ENCODE measurements around the gene MAU2.

The MAU2 gene

GRCh38 chr19:19276851-19277250 is 43.8 kb upstream of the MAU2 start:
- TF ChIP-seq CTCF (IDR thresholded peaks at IDR 0.05; ENCODE audit: insufficient read depth, low read length, missing control alignments) = no peak
- H3K4me3 ChIP-seq (ENCODE audit: low read depth, low read length) = no peak overlapping the region
- CTCF ChIA-PET = interaction anchor here (0.8 kb wide), 1 partner anchor 9 kb away, joined by 3 read pairs; no protein-coding TSS in a partner anchor
- no peak for DNase-seq (ENCODE audit: low read depth, low spot score)
- POLR2A ChIA-PET = no interaction called here

GRCh38 chr19:19278315-19278714 is 42.3 kb upstream of the MAU2 start:
- H3K4me3 ChIP-seq (ENCODE audit: low read depth, low read length) = no peak overlapping the region
- no peak for TF ChIP-seq CTCF (IDR thresholded peaks at IDR 0.05; ENCODE audit: insufficient read depth, low read length, missing control alignments)
- POLR2A ChIA-PET = no interaction called here
- CTCF ChIA-PET = no interaction called here
- no peak for DNase-seq (ENCODE audit: low read depth, low spot score)

- no peak overlapping the region for H3K4me3 ChIP-seq (ENCODE audit: low read depth, low read length)
- no peak for DNase-seq (ENCODE audit: low read depth, low spot score)
- TF ChIP-seq CTCF (IDR thresholded peaks at IDR 0.05; ENCODE audit: insufficient read depth, low read length, missing control alignments) = no peak
- CTCF ChIA-PET = no interaction called here
- POLR2A ChIA-PET = no interaction called here
These were observed 41.5 kb upstream of the MAU2 start for GRCh38 chr19:19279062-19279612.

GRCh38 chr19:19279853-19280252 is 40.8 kb upstream of the MAU2 start:
- TF ChIP-seq CTCF (IDR thresholded peaks at IDR 0.05; ENCODE audit: insufficient read depth, low read length, missing control alignments) = no peak
- ChIA-PET POLR2A (no interaction called here), CTCF (interaction anchor here (1.0 kb wide), 1 partner anchor 55 kb away, joined by 4 read pairs; no protein-coding TSS in a partner anchor)
- DNase-seq (ENCODE audit: low read depth, low spot score) = no peak
- no peak overlapping the region for H3K4me3 ChIP-seq (ENCODE audit: low read depth, low read length)

- CTCF ChIA-PET = interaction anchor here (1.0 kb wide), 1 partner anchor 55 kb away, joined by 4 read pairs; no protein-coding TSS in a partner anchor
- DNase-seq (ENCODE audit: low read depth, low spot score) = no peak
These were observed 40.1 kb upstream of the MAU2 start for GRCh38 chr19:19280561-19280960.

GRCh38 chr19:19285686-19286085 is 34.9 kb upstream of the MAU2 start:
- ChIA-PET CTCF (interaction anchor here (1.2 to 1.3 kb wide), 2 partner anchors 8 to 9 kb away, joined by 3 read pairs; no protein-coding TSS in a partner anchor), POLR2A (no interaction called here)
- no peak for TF ChIP-seq CTCF (IDR thresholded peaks at IDR 0.05; ENCODE audit: insufficient read depth, low read length, missing control alignments)
- no peak for DNase-seq (ENCODE audit: low read depth, low spot score)
- no peak overlapping the region for H3K4me3 ChIP-seq (ENCODE audit: low read depth, low read length)

More at GRCh38 chr19:19280561-19280960, 40.1 kb upstream of the MAU2 start:
- no peak for TF ChIP-seq CTCF (IDR thresholded peaks at IDR 0.05; ENCODE audit: insufficient read depth, low read length, missing control alignments)
- POLR2A ChIA-PET = no interaction called here
- no peak overlapping the region for H3K4me3 ChIP-seq (ENCODE audit: low read depth, low read length)

All from AG04449 (cell line).